GM18517 (cell line): ENCODE data around the gene CDK14.

Experiments used
- ATAC-seq: cut with Tn5 transposase; IDR thresholded peaks from one replicate; pipeline ENCODE4 v1.9.1; 2021; ENCODE audit warnings: mild to moderate bottlenecking, moderate library complexity; ENCODE audit not compliant: unreplicated experiment

The CDK14 gene

DNA sequence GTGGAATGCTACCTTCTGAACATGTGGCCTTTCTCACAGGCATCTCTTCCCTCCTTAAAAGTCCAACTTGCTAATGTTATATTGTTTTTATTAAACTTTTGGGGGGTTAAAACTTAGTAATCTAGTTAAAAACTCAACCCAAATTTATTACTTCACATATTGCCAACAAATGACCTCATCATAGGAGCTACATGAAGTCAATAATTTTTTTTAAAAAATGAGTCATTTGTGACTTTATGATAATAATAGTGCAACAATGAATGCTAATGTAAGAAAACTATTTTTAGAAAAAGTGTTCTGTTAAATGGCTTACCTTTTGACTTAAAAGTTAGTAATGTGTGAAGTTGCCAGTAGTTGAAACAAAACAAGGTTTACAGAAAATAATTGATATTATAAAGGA is 342.2 kb downstream of the CDK14 start:
- ATAC-seq: no peak

DNA sequence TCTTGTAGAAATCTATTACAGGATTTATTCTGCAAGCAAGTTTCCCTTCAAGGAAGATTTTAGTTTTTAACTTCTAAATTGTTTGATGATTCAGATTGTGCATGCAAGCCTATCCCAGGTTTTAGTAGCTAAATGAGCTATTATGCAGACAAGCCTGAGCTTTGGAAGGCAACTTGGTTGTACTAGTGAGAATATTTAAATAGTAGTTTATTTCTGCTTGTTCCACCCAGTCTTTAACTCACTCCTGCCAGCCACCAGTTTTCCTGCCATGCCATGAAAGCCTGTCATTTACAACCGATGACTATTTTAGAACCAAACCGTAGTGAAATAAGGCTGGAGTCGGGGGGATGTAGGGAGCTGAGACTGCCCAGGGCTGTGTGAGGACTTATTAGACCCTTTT is 343.5 kb downstream of the CDK14 start:
- no peak for ATAC-seq

DNA sequence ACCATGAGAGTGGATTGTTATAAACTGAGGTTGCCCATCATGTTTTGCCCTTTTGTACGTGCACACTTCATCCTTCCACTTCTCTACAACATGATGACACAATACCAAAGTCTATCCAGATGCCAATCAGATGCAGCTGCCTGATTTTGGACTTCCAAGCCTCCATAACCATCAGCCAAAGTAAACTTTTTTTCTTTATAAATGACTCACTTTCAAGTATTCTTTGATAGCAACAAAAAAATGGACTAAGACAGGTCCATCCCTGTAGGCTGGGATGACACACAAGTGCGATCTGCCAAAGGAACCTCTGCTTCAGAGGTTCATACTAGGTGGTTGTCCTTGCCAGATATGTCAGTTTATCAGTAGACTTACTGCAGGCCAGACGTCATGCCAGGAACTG is 347.9 kb downstream of the CDK14 start:
- ATAC-seq: no peak

DNA sequence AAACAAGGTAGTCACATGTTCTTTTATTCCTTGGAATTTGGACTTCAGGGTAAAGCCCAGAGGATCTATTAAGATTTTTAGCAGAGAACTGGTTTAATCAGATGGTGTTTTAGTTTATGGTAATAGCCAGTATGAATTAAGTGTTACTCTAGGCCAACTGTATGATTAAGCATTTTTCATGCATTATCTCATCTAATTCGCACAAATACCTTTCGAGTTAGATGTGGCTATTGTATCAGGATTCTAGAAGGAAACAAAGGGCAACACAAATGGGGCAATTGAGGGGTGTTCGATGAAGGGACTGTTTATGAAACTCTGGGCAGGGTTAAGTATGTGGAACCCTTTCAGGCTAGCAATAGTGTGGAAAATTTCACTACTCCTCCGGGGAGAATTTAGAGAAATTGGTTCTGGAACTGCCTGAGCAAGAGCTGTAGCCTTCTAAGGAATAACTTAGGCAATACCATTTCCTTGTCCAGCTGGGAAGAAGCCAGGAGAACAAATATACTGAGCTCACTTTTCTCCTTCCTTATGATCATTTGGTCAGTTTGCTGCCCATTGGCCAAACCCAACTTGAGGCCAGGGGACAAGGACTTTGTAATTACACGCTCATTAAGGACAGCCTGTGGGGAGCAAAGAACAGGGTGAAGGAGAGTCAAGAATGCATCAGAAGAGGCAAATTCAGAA is 349.1 kb downstream of the CDK14 start:
- ATAC-seq: no peak

DNA sequence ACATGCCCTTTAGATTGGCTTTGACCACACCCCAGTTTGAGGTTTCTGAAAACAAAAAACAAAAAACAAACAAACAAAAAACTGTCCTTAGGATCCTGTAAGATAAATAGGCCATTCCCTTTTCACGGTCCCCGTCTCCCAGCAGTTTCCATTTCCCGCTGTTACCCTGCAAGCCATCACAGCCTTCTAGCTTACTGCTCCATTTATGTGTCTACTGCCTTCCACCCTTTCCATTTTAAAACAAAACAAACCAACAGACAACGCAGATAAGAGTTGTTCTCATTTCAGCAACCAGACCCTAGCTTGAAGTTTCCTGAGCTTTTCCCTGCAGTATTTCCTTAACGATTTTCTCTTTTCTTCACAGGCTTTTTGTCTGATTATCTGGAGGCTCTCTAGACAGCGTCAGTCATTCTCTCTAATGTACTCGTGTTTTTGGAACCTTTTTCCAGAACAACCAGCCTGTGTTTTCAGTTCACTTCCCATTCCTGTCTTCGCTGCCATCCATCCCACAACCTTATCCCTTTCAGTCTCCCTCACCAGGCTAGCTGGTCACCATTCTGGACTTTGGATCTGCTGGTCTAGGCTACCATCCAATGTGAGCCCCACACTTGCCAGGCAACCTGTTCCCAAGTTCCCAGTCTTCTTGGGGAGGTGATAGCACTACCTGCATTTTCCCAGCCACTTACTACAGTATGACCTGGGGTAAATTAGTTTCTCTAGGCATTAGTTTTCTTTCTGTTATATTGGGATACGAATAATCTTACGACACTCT is 350.8 kb downstream of the CDK14 start:
- no peak for ATAC-seq

DNA sequence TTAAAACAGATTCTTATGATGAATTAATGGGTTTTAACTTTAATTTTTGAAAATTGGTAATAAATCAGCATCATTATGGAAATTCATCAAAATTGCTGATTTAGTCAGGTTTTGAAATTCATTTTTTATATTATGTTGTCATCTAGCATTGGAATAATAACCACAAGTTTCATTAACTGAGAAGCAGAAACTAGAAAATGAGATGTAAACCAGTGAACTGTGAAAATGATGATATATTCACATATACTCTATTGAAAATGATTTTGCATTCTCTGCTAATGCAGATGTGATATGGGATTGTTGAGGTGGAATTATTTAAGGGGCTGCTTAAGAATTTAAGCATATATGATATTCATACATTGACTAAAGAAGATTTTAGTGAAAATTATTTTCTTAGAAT is 352.0 kb downstream of the CDK14 start:
- no peak for ATAC-seq

DNA sequence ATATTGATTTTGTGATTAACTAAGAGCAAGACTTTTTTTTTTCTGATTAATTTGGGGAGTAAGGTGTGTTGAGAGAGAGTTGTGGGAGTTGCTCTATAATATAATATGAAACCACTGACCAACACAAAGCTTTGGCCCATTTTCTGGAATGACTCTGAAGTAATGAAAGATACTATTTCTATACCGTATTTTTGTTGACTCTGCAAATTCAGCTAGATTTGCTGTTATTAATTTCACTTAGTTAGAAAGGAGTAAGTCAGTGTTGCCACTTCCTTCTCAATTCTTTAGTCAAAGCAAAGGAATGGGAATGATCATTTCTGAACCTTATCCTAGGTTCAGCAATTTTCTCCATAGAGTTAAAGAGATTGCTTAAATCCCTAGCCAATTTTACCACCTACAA is 355.1 kb downstream of the CDK14 start:
- no peak for ATAC-seq

DNA sequence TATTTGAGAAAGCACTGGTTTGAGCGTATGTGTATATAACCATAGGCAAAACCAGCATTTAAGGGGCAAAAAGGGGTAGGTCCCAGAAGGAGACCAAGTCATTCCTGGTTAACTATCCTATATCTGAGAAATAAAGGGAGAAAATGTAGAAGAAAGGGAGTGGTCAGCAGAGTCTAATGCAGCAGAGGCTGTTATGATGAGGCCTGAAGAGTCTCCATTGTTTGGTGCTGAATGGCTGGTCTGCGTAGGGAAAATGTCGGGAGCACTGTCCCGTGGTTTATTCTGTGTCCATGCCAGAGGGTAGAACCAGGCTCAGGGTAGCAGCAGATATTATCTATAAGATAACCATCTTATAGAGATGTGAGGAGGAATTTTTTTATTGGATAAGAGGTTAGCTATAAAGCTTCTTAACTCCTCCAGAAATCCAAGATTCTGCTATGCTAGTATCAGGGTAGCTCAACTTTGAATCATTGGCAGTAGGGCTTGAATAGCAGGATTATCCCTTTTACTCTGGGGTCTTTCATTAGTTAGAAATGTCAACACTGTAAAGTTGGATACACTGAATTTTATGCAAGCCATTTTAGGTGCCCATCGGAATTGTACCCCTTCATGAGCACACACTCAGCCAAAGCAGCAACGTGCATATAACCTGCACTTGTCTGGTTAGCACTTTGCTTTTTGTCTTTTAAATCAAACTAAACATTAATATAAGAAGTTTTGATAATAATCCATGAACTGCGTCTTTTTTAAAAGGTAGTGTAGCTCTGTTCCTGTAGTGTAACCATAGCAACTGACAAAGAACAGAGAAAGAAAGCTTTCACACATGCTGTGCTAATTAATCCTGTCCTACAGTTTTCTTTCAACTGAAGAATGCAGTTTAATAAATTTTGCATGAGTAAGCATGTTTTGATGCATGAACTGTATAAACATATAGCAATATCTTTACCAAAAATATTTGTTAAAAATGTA is 356.1 kb downstream of the CDK14 start:
- no peak for ATAC-seq

DNA sequence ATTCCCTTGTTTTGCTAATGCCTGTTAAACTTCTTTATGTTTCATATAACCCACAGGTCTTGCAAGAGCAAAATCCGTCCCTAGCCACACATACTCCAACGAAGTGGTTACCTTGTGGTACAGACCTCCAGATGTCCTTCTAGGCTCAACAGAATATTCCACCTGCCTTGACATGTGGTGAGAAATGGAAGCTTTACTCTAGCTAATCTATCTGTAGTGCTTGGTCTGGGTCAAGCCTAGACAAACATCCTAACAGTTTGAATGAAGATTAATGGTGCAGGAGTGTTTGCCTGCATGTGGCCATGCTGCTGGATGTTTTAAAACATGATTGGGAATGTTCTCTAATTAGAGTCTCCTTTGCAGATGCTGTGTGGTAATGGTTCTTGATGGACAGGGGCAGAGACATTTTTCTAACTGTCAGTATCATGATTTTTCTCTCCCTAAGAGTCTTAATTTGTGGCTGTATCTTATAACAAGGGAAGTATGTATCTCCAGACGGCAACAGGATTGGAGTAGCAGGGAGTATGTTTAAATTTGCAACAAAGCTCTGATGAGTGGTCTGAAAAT is 359.6 kb downstream of the CDK14 start:
- ATAC-seq: no peak

DNA sequence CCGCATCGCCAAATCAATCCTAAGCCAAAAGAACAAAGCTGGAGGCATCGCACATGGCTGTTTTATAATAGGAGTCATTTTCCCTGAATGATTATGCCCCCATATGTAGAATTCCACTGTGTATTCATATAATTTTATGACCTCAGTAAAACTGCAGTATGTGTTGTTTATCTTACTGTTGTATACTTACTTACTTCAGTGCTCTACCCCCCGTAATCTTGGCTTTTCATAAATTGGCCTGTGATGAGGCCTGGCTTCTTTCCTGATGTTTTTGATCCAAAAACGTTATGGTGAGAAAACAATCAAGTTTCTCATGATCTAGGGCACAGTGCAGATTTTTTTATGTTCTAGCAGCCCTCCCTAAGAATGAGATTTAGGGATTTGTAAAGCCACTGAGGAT is 361.8 kb downstream of the CDK14 start:
- ATAC-seq: no peak

DNA sequence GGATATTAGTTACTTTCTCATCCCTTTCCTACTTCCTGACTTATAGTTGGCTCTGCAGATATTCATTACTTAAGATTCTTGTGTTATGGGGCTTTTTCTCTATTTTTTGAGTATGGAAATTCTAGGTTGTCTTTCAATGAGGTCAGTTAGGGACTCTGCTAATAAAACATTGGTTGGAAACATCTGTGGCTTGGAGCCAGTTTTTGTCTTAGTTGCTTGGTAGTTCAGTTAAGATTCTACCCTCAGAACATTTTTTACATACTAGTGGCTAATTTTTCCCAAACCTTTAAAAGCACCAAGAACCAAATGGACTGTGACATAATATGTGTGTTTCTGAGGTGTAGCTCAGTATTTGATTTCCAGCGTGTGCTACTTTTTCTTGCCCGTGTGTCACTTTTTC is 362.5 kb downstream of the CDK14 start:
- no peak for ATAC-seq

DNA sequence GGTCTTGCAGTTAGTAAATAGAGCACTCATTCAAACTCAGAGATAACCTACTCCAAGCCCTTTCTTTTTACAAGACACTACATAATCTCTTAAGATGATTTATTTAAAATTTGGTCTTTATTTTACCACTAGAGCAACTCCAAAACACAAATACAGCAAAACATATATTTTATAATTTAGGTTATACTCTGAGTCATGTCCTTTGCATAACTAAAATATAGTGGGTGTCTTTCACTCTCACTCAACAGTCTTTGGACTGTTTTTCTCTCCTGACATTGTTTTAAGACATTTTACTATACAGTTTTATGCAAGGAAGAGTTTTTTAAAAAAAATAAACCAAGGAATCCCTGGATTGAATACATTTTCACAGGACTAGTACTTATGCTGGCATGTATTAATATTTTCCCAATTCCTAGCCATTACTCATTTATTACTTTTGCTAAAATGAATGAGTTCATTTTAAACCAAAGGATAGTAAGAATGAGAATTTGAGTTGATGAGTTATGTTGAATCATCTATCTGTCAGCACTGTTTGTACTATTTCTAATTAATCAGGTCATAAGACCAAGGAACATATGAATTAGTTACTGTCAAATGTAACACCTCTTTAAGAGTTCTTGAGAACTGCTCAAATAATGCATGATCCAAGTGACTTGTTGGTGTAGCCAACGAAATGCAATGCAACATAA is 365.1 kb downstream of the CDK14 start:
- ATAC-seq: no peak

DNA sequence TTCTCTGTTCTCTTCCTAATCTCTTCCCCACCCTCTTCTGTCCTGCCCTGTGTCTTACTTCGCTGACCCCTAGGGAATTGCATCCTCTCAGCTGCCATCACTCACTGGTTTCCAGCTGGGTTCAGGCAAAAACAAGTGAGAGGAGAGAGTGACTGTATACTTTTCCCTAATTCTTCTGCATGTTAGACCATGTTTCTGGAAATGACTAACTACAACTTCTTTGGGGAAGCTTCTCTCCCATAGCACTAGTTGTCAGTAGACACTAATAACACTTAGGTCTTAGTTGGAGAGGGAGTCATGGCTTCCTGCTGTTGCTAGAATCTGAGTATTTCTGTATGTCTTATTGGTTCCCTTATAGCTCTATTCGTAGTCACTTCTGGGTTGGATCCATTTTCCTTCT is 369.1 kb downstream of the CDK14 start:
- no peak for ATAC-seq

DNA sequence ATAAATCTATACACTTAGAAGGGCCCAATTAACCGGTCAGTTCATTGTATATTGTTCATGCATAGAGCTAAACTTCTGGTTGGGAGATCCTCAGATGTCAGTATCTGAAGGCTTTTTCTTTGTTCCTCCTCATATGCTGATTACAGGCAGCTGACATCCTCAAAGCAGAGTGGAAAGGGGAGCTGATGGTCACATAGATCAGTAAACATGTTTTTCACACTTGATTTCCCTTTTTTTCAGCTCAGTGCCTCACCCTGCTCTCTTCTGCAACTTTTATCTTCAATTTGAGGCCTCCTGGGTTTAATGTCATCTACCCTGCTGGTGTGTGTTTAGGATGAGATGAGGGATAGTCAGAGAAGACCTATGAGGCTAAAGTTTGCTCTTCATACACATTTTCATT is 370.2 kb downstream of the CDK14 start:
- ATAC-seq: no peak

DNA sequence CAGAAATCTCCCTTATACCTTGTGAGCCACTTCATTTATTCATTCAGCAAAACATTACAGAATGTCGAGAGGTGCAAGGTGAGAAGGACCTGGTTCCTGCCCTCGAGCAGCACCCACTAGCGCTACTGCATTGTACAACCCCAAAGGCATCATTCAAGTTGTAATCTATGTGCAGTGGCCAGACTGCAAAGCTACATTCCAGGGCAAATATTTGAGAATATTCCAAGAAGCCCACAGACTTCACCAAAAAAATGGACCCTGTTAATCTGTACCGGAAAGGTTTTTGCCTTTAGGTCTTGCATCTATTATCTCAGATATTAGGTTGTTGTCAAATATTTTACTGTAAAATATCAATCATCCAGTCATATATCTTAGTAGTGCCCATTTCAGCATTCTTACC is 372.8 kb downstream of the CDK14 start:
- no peak for ATAC-seq

DNA sequence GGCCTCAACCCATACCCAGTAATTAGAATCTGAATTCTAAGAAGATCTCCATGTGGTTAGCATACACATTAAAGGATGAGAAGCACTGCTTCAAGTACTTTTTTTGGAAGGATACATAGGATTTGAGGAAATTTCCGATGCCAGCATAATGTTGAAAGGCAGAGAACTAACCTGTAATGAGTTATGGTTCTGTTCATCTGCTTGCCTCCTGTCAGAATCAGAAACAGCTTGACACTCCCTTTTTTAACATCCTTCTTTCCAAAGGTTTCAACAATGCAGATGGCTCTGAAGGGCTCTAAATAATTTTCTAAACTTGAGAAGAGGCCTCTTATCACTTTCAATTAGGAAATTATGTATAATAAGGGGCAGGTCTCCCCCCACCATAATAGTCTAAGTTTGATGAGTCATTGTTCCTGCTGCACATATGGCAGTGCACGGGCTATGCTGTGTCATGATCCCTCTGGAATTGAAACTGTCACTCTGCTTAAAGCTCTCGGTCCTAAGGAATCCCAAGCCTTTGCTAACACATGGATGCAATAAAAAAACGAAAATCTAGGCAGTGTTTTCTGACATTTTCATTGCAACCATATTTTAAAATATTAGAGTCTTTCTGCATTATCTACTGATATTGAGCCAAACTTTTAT is 376.9 kb downstream of the CDK14 start:
- no peak for ATAC-seq

DNA sequence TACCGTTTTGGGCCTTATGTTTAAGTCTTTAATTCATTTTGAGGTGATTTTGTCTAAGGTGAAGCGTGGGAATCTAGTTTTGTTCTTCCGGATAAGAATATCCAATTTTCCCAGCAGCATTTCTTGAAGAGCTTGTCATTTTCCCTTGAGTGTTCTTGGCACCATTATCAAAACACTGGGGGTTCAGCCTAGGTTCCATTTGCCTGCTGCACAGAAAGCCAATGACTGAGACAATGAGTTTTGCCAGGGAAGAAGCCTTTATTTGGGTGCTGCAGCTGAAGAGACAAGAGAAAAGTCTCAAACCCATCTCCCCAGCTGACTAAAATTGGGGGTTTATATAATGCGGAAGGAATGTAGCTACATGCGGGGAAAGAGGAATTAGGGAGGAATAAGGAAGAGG is 380.9 kb downstream of the CDK14 start:
- ATAC-seq: no peak

DNA sequence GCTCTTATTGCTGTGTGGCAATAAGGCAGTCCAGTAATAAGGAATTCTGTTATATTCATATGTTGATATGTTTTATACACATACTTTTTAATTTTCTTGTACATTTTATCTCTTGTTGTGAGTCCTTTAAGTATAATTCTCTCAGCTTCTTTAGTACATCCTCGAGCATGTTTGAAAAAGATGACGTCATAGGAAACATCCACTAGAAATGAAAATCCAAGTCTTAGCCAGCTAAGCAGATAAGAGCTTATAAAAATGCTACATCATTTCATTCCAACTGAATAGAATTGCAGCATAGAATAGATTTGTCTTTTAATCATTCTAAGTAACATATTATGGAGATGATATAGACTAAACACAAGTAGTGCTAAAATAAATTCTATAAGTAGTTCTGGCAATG is 384.4 kb downstream of the CDK14 start:
- ATAC-seq: no peak

DNA sequence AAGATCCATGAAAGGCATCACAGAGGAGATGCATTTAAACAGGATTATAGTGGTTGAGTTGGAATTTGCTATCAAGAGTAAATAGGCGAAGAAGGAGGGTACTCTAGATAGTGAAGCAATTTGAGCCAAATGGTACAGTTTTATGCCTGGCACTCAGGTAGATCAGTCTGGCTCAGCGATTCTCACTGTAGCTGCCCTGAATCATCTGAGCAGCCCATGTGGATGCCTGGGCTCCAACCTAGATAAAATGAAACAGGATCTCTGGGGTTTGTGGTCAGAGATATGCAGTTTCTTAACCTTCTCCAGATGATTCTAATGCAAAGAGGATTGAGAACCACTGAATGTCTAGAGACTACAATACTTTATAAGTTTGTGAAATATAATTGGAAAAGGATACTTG is 386.1 kb downstream of the CDK14 start:
- ATAC-seq: no peak

DNA sequence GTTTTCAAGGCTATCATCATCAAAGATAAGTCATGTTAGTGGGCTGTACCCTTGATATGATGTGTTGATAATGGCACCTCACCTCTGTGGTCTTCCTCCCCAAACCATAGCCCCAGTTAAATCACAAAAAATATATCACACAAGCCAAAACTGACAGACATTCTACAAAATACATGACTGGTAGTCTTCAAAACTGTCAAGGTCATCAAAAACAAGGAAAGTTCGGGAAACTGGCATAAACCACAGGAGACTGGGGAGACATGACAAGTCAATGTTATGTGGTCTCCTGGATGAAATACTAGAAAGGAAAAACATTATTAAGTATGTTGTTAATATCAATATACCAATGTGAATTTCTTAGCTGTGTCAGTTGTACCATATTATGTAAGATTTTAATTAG is 388.6 kb downstream of the CDK14 start:
- ATAC-seq: no peak
